DMS114 treated with DMSO at 0.1 percent for 48 hours (cell line): Measurements from ENCODE around the gene MAPK9.
A peak's percentile ranks its signal among the peaks of the same experiment; 100 is the strongest.
"Not testable (repeated sequence)": the region's sequence is repeated elsewhere in the genome, so short reads cannot be mapped to it uniquely, and the experiment has no call there.

Source experiments
- DNase-seq: peaks from one replicate; lab custom pipeline; 2025; ENCODE audit not compliant: unreplicated experiment; lab: John Stamatoyannopoulos, UW

MAPK9 gene

DNA sequence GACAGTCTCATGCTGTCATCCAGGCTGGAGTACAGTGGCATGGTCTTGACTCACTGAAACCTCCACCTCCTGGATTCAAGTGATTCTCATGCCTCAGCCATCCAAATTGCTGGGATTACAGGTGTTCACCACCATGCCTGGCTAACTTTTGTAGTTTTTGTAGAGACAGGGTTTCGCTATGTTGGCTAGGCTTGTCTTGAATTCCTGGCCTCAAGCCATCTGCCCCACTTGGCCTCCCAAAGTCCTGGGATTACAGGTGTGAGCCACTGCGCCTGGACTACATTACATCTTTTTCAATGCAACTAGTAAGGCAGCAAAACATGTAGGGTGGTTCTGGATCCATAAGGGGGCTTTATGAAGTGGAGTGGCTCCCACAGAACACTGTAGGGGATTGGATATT is 53.3 kb downstream of the MAPK9 start:
- DNase-seq: no peak

DNA sequence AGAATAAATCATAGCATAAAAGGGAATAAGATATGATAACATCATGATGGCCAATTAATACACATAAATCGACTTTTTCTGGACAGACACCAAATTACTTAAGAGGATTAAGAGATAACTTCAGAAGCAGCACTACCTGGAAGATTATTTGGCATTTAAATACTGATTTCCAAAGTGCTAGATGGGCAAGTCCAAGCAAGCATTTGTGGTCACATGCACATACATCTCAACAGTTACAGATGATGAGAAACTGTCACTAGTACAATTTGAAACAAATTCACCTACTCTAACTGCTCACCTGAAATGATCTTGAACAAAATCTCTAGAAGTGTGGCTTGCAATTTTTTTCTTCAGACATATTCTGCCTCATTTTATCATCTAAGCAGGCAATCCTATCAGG is 56.0 kb downstream of the MAPK9 start:
- DNase-seq: no peak

DNA sequence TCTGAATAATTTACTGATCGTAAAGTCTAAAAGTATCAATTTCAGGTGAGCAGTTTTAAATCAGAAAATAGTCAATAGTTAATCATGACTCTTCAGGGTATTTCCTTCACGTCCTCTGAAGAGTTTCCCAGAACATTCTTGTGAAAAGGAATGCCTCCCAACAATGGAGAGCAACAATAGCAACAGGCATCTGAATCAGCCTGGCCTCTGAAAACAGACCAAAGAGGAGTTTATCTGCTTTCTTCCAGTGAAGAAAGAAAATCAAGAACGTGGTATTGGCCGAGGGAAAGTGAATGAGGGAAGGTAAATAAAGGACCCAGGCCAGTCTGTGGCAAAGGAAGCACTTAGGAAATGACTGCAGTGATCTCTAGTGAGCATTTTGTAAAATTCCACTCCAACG is 56.8 kb downstream of the MAPK9 start:
- DNase-seq: no peak

DNA sequence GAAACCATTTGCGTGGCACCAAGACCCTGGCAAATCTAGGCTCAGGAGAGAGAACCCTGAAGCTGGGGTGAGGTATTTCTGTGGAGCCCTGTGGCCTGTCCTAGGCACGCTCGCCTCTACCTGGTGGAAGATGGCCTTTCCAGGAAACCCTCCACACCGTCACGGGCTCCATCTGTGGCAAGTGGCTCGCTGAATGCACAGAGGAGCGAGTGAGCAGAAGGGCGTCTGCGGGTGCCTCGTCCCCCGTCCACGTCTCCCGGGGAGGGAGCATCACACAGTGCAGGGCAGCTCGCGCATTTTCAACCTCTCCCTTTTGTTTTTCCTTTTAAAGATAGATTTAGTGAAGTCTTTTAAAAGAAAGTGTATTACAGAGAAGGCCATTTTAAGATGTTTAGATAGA is 57.6 kb downstream of the MAPK9 start:
- no peak for DNase-seq

DNA sequence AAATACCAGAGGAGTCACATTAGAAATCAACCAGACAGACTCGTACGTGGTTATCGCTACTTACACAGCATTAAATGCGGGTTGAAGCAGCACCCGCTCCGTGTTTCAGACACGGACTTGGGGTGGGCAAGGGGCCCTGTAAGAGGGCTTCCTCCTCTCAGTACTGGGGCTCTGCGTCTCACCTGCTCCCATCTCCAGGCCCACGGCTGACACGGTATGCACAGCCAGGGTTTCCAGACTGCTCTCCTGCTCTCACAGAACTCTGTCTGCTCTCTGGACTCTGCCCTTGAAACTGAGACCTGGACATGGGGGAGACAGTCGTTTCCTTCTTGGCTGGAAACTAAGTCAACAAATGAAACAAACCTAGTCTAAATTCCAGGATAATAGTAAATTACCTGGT is 58.2 kb downstream of the MAPK9 start:
- no peak for DNase-seq

DNA sequence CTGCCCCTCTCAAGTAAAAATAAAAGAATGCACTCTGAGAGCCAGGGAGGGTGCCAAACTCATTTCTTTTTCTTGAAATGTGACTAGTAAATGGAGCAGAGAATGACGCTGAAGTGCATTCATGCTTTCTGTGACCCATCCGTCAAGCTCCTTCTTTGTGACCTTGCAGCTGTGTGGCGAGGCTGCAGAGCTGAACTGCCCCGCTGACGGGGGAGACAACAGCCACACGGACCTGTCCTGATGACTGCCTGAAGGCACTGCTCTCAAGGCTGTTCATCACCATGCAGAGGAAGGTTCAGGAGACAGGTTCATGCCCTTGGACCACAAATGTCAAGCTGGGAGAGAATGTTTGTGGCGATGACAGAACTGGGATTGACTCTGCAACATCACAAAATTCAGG is 61.9 kb downstream of the MAPK9 start:
- no peak for DNase-seq

DNA sequence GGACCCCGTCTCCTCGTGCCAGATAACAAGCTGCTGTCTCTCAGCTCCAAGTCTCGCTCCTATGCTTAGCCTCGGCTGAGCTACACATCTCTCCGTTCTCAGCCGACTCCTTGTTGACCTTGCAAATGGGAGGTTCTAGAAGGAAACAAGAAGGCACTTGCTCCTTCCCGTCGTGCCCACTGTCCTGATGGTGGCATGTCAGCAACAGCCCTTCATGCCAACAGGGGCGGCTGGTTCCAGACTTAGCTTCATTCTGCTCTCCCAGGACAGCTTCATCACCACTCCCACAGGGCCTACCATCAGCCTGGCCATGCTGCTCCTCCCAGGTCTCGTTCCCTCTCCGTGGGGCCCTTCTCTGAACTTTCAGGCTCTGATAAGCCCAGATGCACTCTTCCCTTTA is 69.8 kb downstream of the MAPK9 start:
- DNase-seq: no peak

DNA sequence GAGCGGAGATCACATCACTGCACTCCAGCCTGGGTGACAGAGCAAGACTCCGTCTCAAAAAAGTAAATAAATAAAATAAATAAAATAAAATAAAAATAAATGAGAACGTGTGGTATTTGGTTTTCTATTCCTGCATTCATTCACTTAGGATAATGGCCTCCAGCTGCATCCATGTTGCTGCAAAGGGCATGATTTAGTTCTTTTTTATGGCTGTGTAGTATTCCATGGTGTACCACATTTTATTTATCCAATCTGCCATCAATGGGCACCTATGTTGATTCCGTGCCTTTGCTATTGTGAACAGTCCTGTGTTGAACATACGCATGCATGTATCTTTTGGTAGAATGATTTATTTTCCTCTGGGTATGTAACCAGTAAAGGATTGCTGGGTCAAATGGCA is 74.1 kb downstream of the MAPK9 start:
- no peak for DNase-seq

DNA sequence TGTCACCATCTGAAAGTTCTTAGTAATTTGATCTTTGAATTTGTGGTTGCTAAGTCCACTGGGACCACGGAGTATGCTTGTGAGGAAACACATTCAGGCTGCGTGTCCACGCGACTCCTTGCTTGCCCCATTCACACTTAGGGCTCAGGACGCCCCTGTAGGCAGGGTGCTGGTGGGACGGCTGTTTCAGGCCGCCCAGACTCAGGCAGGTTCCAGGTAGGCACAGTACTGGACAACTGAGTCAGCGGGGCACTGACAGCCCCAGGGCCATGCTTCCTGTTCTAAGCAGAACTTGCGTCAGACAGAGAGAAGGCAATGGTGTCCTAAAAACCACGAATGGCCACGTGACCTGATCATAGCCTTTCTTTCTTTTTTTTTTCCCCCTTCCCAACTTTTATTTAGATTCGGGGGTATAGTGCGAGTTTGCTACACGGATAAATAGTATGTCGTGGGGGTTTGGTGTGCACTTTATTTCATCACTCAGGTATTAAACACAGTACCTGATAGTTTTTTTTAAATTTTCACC is 75.2 kb downstream of the MAPK9 start:
- no peak for DNase-seq

DNA sequence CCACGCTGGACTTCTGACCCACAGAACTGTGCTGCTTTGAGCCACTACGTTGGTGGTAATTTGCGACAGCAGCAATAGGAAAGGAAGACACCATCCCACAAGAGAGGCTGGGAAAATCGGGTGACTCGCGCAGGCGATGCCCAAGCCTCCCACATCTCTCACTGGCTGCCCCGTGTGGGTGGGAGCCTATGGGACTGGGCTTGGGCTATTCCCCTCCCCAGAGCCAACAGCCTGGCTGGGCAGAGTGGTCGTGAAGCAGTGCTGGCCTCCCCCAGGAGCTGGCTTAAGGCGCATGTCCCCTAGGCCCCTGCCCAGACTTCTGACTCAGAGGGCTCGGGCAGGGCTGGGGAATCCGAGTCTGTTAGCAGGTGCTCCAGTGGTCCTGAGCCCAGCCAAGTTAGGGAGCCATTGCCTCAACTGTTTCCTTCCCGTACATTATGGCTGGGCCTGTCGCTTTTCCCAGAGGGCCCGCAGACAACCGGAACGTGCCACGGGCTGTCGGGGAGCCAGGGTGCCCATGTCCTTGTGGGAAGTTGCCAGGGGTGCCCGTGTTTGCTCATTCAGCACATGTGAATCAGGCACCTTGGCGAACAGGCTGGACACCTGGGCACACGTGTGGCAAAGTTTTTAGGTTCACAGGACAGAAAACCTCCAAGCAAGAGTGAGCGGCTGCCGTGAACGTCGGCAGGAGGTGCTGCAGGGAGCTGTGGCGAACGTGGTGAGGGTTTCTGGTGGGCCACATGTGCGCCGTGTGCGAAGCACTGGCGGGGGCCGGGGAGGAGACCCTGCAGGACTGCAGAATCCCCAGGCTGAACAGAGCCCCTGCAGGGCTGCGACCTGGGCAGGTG is 75.9 kb downstream of the MAPK9 start:
- no peak for DNase-seq

DNA sequence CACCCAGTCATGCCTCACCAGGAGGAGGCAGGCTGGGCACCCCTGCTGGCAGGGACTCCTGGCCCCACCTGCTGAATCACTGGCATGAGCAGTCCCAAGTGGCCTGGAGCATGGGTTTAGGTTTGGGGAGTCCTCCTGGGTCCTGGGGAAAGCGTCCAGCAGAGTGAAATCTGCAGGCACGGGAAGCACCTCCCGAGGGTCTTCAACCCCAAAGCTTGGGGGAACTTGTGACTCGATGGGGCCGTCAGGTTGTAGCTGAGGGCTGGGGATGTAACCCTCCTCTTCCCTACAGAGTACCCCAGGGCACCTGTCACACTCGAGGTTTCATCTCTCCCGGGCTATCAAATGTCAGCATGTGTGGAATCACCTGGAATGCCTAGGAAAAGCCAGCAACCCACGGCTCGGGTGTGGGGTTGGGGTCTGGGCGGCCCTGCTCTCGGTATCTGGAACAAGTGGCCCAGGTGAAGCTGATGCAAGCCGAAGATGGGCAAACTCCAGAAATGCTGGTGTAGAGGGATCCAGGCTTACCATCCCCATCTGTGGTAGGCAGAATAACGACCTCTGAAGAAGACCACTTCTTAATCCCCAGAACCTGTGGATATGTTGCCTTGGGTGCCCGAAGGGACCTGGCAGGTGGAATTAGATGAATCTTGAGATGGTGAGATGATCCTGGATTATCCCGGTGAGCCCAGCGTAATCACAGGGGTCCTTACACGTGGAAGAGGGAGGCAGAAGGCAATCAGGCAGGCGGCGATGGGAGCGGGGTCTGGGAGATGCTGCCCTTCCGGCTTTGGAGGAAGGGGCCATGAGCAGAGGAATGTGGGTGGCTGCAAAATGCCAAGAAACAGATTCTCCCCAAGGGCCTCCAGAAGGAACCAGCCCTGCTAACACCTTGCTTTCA is 76.8 kb downstream of the MAPK9 start:
- DNase-seq: no peak

DNA sequence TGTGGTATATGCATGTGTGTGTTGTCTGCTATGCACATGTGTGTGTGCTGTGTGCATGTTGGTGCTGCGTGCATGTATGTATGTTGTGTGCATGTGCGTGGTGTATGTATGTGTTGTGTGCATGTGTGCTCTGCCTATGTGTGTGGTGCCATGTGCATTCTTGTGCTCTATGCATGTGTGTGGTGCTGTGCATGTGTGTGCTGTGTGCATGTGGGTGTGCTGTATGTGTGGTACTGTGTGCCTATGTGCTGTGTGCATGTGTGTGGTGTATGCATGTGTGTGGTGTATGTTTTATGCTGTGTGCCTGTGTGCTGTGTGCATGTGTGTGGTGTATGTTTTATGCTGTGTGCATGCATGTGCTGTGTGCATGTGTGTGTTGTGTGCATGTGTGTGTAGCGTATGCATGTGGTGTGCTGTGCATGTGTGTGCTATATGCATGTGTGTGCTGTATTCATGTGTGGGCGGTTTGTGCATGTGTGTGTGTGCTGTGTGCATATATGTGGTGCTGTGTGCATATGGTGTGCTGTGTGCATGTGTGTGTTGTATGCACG is 78.2 kb downstream of the MAPK9 start:
- no peak for DNase-seq

DNA sequence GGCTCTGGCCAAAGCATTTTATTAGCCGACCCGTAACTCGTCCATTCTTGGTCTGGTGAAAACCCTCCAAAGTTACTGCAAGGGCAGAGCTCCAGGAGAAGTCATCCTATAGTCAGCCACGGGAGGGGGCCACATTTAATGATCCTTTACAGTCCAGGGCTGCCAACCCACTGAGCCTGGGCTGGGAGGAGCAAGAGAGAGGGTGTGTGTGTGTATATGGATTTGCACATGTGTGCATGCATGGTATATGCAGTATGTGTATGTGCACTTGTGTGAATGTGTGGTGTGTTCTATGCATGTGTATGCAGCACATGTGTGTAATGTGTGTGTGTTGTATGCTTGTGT is 78.7 kb downstream of the MAPK9 start:
- DNase-seq: no peak

DNA sequence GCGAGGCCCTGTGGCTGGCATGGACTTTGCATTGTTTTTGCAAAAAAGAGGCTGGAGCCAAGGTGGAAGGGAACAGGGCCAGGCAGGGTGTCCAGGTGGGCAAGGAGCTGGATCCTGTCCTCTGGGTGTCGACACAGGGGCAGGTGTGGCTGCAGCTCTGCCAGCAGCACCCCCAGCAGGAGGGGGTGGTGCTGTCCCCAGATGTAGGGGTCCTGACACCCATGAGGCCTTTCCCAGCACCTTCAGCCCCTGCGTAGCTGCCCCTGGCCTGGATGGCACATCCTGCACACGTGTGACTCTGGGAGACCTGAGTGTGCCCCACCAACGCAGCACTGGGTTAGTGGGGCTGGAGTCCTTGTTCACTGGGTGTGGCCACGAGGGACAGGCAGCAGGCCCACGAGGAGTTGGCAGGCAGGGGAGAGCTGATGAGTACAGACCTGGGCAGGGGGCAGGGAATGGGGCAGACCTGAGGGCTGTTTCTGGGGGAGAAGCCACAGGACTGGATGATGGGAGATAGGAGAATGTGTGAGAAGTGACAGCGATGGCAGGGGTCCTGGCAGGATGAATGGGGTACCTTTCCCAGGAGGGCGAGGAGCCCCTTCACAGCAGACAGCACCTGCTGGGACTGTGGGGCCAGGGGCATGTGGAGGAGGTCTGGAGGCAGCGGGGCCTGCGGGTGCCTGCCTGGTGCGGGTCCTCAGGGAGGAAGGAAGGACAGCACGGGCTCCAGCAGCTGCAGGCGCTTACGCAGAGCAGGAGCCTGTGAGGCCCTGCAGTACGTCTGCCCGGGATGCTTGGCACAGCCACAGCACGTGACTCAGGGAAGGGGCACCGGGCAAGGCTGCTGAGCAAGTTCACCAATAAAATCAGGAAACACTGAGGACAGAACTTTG is 79.3 kb downstream of the MAPK9 start:
- DNase-seq: no peak

DNA sequence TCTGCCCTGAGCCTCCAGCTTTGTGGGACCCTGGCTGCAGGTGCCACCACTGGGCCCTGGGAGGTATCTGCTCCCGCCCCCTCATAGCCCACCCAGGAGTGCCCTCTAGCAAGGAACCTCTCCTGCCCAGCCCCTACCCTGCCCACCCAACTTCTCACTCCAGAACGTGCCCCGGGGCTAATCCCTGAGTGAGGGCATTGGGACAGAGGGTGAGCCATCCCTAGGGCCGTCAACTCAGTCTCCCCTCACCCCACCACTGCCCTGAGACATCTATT is 80.2 kb downstream of the MAPK9 start:
- DNase-seq: no peak

DNA sequence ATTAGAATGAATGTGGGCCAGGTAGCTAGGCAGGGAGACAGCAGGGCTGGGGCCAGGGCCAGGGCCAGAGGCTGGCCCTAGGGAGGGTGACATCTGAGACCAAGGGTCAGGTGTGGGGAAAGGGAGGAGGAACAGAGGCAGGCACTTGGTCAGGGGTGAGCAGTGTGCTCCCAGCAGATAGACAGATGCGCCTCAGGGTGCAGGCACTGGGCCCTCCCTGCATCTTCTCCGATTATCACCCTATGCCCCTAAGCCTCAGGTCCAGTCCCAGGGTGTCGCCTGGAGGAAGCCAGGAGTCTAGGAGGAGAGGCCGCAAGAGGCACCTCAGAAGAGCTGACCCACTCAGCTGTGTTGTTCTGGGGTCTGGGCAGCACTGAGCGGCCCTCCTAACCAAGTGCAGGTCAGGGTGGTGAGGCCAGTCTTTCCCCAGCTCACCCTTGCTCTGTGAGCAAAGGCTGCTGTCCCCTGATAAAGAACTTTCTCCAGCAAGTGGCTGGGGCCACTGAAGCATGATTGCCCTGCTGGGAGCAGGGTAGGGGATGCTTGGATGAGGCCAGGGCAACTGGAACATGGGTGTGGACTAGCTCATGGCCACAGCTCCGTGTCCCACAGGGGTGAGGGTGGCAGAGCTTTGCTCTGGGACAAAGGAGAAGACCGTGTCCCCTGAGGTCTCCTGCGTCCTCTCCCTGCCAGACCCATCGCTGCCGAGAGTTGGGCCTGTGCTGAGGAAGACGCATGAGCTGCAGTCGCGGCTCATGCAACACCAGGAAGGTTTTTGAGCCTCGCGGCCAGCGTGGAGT is 80.7 kb downstream of the MAPK9 start:
- DNase-seq: no peak

DNA sequence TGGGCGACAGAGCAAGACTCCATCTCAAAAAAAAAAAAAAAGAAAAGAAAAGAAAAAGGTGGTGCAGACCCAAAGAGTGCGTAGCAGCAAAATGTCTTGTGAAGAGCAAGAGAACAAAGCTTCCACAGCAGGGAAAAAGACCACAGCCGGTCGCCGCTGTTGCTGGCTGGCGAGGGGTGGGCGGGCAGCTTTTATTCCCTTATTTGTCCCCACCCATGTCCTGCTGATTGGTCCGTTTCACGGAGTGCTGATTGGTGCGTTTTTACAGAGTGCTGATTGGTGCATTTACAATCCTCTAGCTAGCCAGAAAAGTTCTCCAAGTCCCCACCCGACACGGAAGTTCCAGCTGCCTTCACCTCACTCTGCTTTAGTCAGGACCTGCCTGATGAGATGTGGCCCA is 81.8 kb downstream of the MAPK9 start:
- not testable (repeated sequence) for DNase-seq

DNA sequence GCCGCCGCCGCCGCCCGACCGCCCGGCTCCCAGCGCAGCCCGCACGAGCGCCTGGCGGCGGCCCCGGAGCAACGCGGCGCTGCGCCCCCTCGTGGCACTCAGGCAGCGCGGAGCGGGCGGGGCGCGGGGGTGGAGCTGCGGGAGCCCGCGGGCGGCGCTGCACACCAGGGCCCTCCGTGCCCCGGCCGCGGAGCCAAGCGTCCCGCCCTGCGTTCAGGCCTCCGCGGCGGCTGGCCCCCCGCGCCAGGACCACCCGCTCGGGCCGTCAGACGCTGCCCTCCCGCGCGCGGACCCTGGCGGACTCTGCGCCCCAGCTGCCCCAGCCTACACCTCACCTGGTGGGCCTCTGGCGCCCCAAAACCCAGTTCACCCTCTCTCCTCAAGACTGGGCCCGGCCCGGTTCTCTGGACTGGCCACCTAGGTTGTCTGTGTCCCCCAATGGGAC is 82.7 kb downstream of the MAPK9 start, which contains the start of gene RASGEF1C:
RASGEF1C (minus strand) TSS at position 75 of the 445 bp plus-strand sequence. CDS start 71,159 bp downstream, outside the sequence.
- DNase-seq: peak; percentile 33

DNA sequence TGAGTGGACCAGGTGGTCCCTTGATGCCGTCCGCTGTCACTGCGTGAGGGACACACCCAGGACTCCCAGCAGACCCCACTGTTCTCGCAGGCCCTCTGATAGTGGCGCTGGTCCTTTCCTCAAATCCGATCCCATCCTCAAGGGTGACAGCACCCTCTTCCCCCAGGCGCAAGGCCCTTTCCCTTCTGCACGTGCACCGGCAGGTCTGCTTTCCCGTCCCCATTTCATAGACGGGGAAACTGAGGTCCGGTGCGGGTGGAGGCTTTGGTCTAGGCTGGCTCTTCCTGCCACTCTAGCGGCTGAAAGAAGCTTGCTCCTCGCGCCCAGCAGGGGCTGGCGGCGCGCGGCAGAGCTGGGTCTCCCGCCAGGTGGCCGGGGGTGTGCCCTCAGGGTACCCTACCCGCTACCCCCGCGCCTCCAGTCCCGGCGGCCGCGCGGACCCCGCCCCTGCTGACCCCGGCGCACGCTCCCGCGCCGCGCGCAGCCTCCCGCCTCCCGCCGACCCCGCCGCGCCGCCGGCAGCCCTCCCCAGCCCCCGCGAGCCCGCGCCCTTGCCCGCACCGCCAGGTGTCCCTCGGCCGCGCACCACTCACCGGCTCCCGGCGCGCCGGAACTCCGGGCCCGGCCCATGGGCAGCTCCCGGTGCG is 83.3 kb downstream of the MAPK9 start:
- peak; percentile 13 for DNase-seq
